Liver (tissue), 3 donors: ENCODE data around the gene EXOC4.

Experiments used
- GABPA ChIP-seq, 2 donors: IDR thresholded peaks in 1 of 2; conservative IDR thresholded peaks in 1 of 2; 2 replicates each; pipeline ENCODE4 v1.6.1; 2016; ENCODE audit warnings: antibody characterized with exemption in 2 of 2, mild to moderate bottlenecking in 1 of 2, moderate library complexity in 1 of 2
- HNF4A ChIP-seq, 2 donors: conservative IDR thresholded peaks; 2 replicates each; pipeline ENCODE4 v1.6.1; 2016; ENCODE audit warnings: antibody characterized with exemption in 2 of 2, mild to moderate bottlenecking in 2 of 2
- MAX ChIP-seq: IDR thresholded peaks from 2 replicates; pipeline ENCODE4 v1.6.1; 2016; ENCODE audit warnings: antibody characterized with exemption
- REST ChIP-seq: IDR thresholded peaks from 2 replicates; pipeline ENCODE4 v1.6.1; 2016; ENCODE audit warnings: antibody characterized with exemption, mild to moderate bottlenecking
- RXRA ChIP-seq, 2 donors: IDR thresholded peaks; 2 replicates each; pipeline ENCODE4 v1.6.1; 2017 to 2018; ENCODE audit warnings: antibody characterized with exemption in 2 of 2, mild to moderate bottlenecking in 1 of 2
- YY1 ChIP-seq: IDR thresholded peaks from 2 replicates; pipeline ENCODE4 v1.6.1; 2016; ENCODE audit warnings: antibody characterized with exemption, mild to moderate bottlenecking
- TF ChIP-seq, protein P1 (sequence below): fragments of 150-350 bp; IDR thresholded peaks from 2 replicates; pipeline ENCODE4 v1.5.1; 2017; ENCODE audit warnings: improper control_type of control experiment, low read depth, low read length; ENCODE audit not compliant: missing input control
- donor health status: healthy.
- donor health status: healthy.

DNA sequence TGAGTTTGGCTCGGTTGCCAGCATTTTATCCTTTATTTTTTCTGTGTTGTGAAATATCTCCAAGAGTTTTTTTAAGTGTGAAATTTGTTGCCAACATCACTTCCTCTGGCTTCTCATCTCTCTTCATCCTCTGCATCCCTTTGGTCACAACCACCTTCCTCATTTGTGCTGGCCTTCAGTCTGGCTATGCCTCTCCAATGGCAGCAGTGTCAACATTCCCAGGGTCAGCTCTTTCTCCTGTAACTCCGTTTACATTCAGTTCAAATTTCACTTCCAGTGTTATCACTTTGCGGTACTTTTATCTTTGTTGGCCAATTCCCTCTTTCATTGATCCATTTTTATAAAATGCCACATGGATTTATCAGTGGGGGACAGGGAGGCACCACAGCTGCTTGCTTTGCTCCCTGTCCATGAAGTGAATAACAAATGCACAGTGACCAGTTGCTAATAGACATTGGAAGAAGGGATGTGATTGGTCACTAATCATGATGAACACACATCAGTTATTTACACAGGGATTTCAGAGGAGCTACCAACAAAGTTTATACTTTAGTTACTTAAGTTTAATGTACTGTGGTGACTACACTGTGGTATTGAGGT lies 562.8 kb downstream of the EXOC4 start:
- TF ChIP-seq MAX (no peak), YY1 (no peak), REST (no peak), HNF4A (conservative IDR thresholded peaks at IDR 0.05) (no peak), RXRA (IDR thresholded peaks at IDR 0.05) (no peak), GABPA (IDR thresholded peaks at IDR 0.05 in 1 of 2, conservative IDR thresholded peaks at IDR 0.05 in 1 of 2) (no peak)
- TF ChIP-seq, protein P1, sequence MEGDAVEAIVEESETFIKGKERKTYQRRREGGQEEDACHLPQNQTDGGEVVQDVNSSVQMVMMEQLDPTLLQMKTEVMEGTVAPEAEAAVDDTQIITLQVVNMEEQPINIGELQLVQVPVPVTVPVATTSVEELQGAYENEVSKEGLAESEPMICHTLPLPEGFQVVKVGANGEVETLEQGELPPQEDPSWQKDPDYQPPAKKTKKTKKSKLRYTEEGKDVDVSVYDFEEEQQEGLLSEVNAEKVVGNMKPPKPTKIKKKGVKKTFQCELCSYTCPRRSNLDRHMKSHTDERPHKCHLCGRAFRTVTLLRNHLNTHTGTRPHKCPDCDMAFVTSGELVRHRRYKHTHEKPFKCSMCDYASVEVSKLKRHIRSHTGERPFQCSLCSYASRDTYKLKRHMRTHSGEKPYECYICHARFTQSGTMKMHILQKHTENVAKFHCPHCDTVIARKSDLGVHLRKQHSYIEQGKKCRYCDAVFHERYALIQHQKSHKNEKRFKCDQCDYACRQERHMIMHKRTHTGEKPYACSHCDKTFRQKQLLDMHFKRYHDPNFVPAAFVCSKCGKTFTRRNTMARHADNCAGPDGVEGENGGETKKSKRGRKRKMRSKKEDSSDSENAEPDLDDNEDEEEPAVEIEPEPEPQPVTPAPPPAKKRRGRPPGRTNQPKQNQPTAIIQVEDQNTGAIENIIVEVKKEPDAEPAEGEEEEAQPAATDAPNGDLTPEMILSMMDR = no peak
